HFFc6 (cell line): ENCODE data around the gene CD40LG. TPM values are rescaled to one million over a fixed set of nuclear protein-coding genes. Genes with fewer than 3 reads are reported as not detected.

Experiments
- DNase-seq: peaks from one replicate; pipeline ENCODE4 v3.0.0-alpha.2; 2018
- H3K27ac Mint-ChIP-seq: 2 replicates; pipeline ENCODE4 v1.8.0; 2020; ENCODE audit warnings: mild to moderate bottlenecking, mixed read lengths
- H3K27me3 Mint-ChIP-seq: 2 replicates; pipeline ENCODE4 v1.8.0; 2021; ENCODE audit warnings: mild to moderate bottlenecking, moderate library complexity, mixed read lengths; ENCODE audit not compliant: insufficient read depth
- H3K36me3 Mint-ChIP-seq: 2 replicates; pipeline ENCODE4 v1.8.0; 2021; ENCODE audit warnings: low read depth, mixed read lengths
- H3K4me1 Mint-ChIP-seq: 2 replicates; pipeline ENCODE4 v1.8.0; 2020; ENCODE audit warnings: low read depth, mixed read lengths
- H3K4me3 Mint-ChIP-seq: 2 replicates; pipeline ENCODE4 v1.8.0; 2020; ENCODE audit warnings: mild to moderate bottlenecking, moderate library complexity, mixed read lengths
- H3K9me3 Mint-ChIP-seq: 2 replicates; pipeline ENCODE4 v1.8.0; 2020; ENCODE audit warnings: mild to moderate bottlenecking, mixed read lengths
- total RNA-seq, 6 experiments: library from RNA; stranded (reverse); fragmentation: NEBNext Ultra II Directional; extraction: Animal tissue kit (Norgen Biotek cat#: 25700); gene quantifications; 2 replicates in 1 of 6; 3 replicates in 5 of 6; pipeline ENCODE4 v1.2.3, GENCODE V29; 2021
- TF ChIP-seq, protein P1 (sequence below): fragments of 200-600 bp; sonication (generic); IDR thresholded peaks from 2 replicates; pipeline ENCODE4 v1.5.0; 2021; ENCODE audit warnings: antibody characterized with exemption, mild to moderate bottlenecking

CD40LG gene
- total RNA-seq, 6 experiments from 2014 or later, result not detected

DNA sequence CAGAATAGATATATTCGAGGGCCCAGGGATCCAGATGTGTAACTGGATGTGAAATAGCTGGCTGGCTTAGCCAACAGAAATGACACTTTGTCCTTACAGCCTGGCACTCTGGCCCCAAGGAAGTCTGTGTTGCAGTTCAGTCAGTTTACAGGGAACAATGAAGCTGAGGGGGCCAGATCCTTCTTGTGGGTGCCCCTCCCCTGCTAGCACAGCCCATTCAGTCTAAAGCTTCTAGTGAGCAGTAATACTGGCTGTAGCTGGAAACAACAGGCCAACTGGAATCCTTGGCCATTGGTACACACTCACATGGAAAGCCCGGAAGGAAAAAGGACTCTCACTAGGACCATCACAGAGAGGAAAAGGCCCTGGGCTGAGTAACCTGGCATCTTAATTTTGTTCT, 22.7 kb upstream of the CD40LG start:
- DNase-seq, result no peak
- Mint-ChIP-seq H3K27ac (no peak overlapping the region), H3K36me3 (no peaks in the 10 kb centered on the region), H3K27me3 (peaks cover 6% of the 10 kb centered on the region), H3K4me1 (no peaks in the 10 kb centered on the region), H3K9me3 (no peaks in the 10 kb centered on the region), H3K4me3 (no peak overlapping the region)
- TF ChIP-seq, protein P1, sequence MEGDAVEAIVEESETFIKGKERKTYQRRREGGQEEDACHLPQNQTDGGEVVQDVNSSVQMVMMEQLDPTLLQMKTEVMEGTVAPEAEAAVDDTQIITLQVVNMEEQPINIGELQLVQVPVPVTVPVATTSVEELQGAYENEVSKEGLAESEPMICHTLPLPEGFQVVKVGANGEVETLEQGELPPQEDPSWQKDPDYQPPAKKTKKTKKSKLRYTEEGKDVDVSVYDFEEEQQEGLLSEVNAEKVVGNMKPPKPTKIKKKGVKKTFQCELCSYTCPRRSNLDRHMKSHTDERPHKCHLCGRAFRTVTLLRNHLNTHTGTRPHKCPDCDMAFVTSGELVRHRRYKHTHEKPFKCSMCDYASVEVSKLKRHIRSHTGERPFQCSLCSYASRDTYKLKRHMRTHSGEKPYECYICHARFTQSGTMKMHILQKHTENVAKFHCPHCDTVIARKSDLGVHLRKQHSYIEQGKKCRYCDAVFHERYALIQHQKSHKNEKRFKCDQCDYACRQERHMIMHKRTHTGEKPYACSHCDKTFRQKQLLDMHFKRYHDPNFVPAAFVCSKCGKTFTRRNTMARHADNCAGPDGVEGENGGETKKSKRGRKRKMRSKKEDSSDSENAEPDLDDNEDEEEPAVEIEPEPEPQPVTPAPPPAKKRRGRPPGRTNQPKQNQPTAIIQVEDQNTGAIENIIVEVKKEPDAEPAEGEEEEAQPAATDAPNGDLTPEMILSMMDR, result no peak

GRCh38 chrX:136626237-136626636, 21.7 kb upstream of the CD40LG start:
- no peak overlapping the region for H3K4me3 Mint-ChIP-seq
- TF ChIP-seq, protein P1, result no peak
- H3K27me3 Mint-ChIP-seq, result peaks cover 6% of the 10 kb centered on the region
- H3K27ac Mint-ChIP-seq, result no peak overlapping the region
- H3K9me3 Mint-ChIP-seq, result no peaks in the 10 kb centered on the region
- no peaks in the 10 kb centered on the region for H3K4me1 Mint-ChIP-seq
- DNase-seq, result no peak
- no peaks in the 10 kb centered on the region for H3K36me3 Mint-ChIP-seq

GRCh38 chrX:136626891-136627290, 21.1 kb upstream of the CD40LG start:
- Mint-ChIP-seq H3K27me3 (peaks cover 4% of the 10 kb centered on the region), H3K9me3 (no peaks in the 10 kb centered on the region), H3K4me1 (no peaks in the 10 kb centered on the region), H3K27ac (no peak overlapping the region), H3K4me3 (no peak overlapping the region), H3K36me3 (no peaks in the 10 kb centered on the region)
- DNase-seq, result no peak
- TF ChIP-seq, protein P1, result no peak

- Mint-ChIP-seq H3K4me3 (no peak overlapping the region), H3K27me3 (peaks cover 4% of the 10 kb centered on the region), H3K27ac (no peak overlapping the region), H3K4me1 (no peaks in the 10 kb centered on the region), H3K36me3 (no peaks in the 10 kb centered on the region), H3K9me3 (no peaks in the 10 kb centered on the region)
- TF ChIP-seq, protein P1, result no peak
- DNase-seq, result no peak
Observed at GRCh38 chrX:136627409-136627808, 20.5 kb upstream of the CD40LG start.

DNA sequence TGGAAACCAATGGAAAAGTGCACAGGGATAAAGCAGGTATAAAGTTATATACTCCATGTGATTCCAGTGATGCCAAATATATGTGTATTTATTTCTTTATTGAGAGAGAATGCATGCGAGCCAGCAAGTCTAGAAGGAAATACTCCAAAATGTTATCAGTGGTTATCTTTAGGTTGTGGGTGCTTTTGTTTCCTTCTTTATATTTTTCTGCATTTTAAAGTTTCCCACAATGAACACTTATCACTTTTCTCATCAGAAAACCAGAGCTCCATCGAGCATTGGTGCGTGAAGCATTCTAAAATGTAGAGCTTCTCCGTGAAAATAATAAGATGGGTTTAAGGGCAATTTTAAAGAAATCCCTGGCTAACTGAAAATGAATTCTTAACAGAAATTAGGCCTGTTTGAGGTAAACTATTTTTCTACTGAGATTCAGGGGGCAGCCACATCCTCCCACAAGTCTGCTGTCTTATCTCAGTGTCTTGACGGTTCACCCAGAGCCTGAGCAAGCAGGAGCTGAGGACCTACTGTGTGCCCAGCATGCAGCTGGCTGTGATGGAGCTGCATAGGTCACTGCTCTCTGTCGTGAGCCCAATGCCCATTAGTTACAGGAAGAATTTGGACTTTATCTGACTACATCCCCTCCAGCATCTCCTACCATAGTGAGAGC, 18.7 kb upstream of the CD40LG start:
- Mint-ChIP-seq H3K4me3 (no peak overlapping the region), H3K36me3 (no peaks in the 10 kb centered on the region), H3K27me3 (peaks cover 4% of the 10 kb centered on the region), H3K4me1 (no peaks in the 10 kb centered on the region), H3K27ac (no peak overlapping the region), H3K9me3 (no peaks in the 10 kb centered on the region)
- TF ChIP-seq, protein P1, result no peak
- DNase-seq, result no peak
